K562 (cell line): Measurements from ENCODE around the gene GPR176. TPM values are rescaled to one million over a fixed set of nuclear protein-coding genes. Genes with fewer than 3 reads are reported as not detected.

ENCODE experiments used
- ATAC-seq: fragments of 200-7000 bp; cut with Tn5 transposase; 3 replicates; pipeline ENCODE4 v1.9.1; 2020; ENCODE audit warnings: moderate library complexity
- BruUV-seq: library from RNA; stranded (reverse); fragments of 400-500 nt; replicated peaks from 2 replicates; lab custom pipeline; 2021; lab: Mats Ljungman, UMichigan
- CTCF ChIA-PET: fragments of 300-600 bp; formaldehyde crosslinking; extraction: SDS; loops from one replicate; lab custom pipeline; 2021; ENCODE audit warnings: low intra/inter-chr PET ratio; lab: Yijun Ruan, JAX
- POLR2A ChIA-PET: fragments of 300-600, 350-650 bp; sonication (Branson Sonifier 250); formaldehyde crosslinking; extraction: SDS; loops from one replicate; lab custom pipeline; 2021; ENCODE audit warnings: antibody characterized with exemption, inconsistent platforms; lab: Yijun Ruan, JAX
- DNase-seq, 4 experiments: peaks; one replicate each; pipeline versions ENCODE4 v3.0.0 to v3.0.0-alpha.2; 2011 to 2018; ENCODE audit warnings: low spot score in 3 of 4, mixed read lengths in 3 of 4; ENCODE audit errors: extremely low read depth in 1 of 4
- FAIRE-seq: peaks from 2 replicates; lab custom pipeline; 2011; peaks lifted over from hg19 to GRCh38; lab: Jason Lieb, UNC
- H2AFZ ChIP-seq: 2 replicates; pipeline ENCODE4 v1.6.0; 2011; ENCODE audit warnings: low read depth, low read length, control low read depth, inconsistent platforms
- H3K27ac ChIP-seq: fragments of 200-600 bp; 3 replicates; pipeline ENCODE4 v1.8.0; 2011; ENCODE audit warnings: low read depth, mild to moderate bottlenecking, control low read depth, inconsistent platforms, low read length, moderate library complexity, mixed read lengths; ENCODE audit errors: extremely low read depth
- H3K27me3 ChIP-seq, 2 experiments: fragments of 300-600 bp in 1 of 2; 2 replicates in 1 of 2; 3 replicates in 1 of 2; pipeline versions ENCODE4 v1.6.0 to v1.8.0; 2011; ENCODE audit warnings: inconsistent platforms in 2 of 2, low read length in 2 of 2, mild to moderate bottlenecking in 1 of 2, mixed read lengths in 1 of 2, moderate library complexity in 1 of 2; ENCODE audit not compliant: control insufficient read depth in 2 of 2, insufficient read depth in 2 of 2
- H3K36me3 ChIP-seq: fragments of 300-600 bp; 3 replicates; pipeline ENCODE4 v1.8.0; 2011; ENCODE audit warnings: mild to moderate bottlenecking, low read length, inconsistent platforms; ENCODE audit not compliant: control insufficient read depth, insufficient read depth
- H3K4me1 ChIP-seq, 2 experiments: fragments of 200-600 bp in 1 of 2; replicated peaks in 1 of 2; 2 replicates in 1 of 2; 3 replicates in 1 of 2; pipeline versions ENCODE4 v1.5.1 to v1.8.0; 2011; ENCODE audit warnings: inconsistent platforms in 2 of 2, low read length in 2 of 2, mild to moderate bottlenecking in 1 of 2, mixed read lengths in 1 of 2, moderate library complexity in 1 of 2; ENCODE audit not compliant: control insufficient read depth in 2 of 2, insufficient read depth in 2 of 2
- H3K4me2 ChIP-seq: 2 replicates; pipeline ENCODE4 v1.6.1; 2011; ENCODE audit warnings: low read length, control low read depth, inconsistent platforms, mixed read lengths; ENCODE audit not compliant: insufficient read depth
- H3K4me3 ChIP-seq: fragments of 200-600 bp; sonication (generic), shearing (Covaris generic); 2 replicates; pipeline ENCODE4 v1.5.1; 2016; ENCODE audit warnings: control low read depth, inconsistent platforms
- H3K79me2 ChIP-seq: fragments of 200-600 bp; 3 replicates; pipeline ENCODE4 v1.8.0; 2011; ENCODE audit warnings: low read length, inconsistent platforms; ENCODE audit not compliant: control insufficient read depth, insufficient read depth
- H3K9ac ChIP-seq, 2 experiments: 2 replicates each; pipeline versions ENCODE4 v1.6.0 to v1.6.1; 2011; ENCODE audit warnings: low read depth in 2 of 2, low read length in 2 of 2, control low read depth in 1 of 2, inconsistent platforms in 1 of 2, mild to moderate bottlenecking in 1 of 2, mixed read lengths in 1 of 2; ENCODE audit not compliant: insufficient read depth in 1 of 2
- H3K9me1 ChIP-seq: one replicate; pipeline ENCODE4 v1.6.0; 2011; ENCODE audit warnings: inconsistent platforms, mild to moderate bottlenecking, low read length, moderate library complexity; ENCODE audit not compliant: control insufficient read depth, insufficient read depth
- H3K9me3 ChIP-seq: replicated peaks from 2 replicates; pipeline ENCODE4 v1.5.1; 2011; ENCODE audit warnings: low read depth, low read length, inconsistent platforms; ENCODE audit not compliant: control insufficient read depth, insufficient read depth
- H4K20me1 ChIP-seq: replicated peaks from 2 replicates; pipeline ENCODE4 v1.6.1; 2011; ENCODE audit warnings: low read length, inconsistent platforms, mixed read lengths; ENCODE audit not compliant: control insufficient read depth, insufficient read depth
- WGBS: fragments of 100-300 bp; shearing (Covaris generic); methylation state at CpG from one replicate; pipeline ENCODE4 v1.1.6; 2016; ENCODE audit warnings: low coverage, mixed read lengths; ENCODE audit not compliant: insufficient coverage; ENCODE audit errors: missing lambda C conversion rate; 5-methylcytosine and 5-hydroxymethylcytosine counted together
- in situ Hi-C: fragments of 300-500 bp; cut with MboI; formaldehyde crosslinking; loops from 4 replicates; pipeline ENCODE4 v1.15.0; 2018; ENCODE audit warnings: inconsistent platforms, mixed read lengths
- intact Hi-C: fragments of 100-400 bp; cut with micrococcal nuclease; formaldehyde crosslinking; loops from 2 replicates; pipeline ENCODE4 v1.14.2; 2022
- polyA plus RNA-seq, 8 experiments: library from polyadenylated mRNA; depleted of rRNA in 4 of 8; stranded (reverse) in 5 of 8; unstranded in 3 of 8; fragments of >200 nt; fragmentation: Nextera tagmentation in 2 of 8; fragmentation: Illumina TruSeq in 1 of 8; extraction: Ambion mirVana in 2 of 8; extraction: Trizol in 1 of 8; gene quantifications; 2 replicates each; pipeline versions ENCODE4 v1.2.1 to v1.2.3, GENCODE V29; 2011 to 2014; ENCODE audit warnings: inconsistent platforms in 1 of 8, missing spikeins in 1 of 8
- total RNA-seq, 7 experiments: library from RNA; depleted of rRNA in 6 of 7; stranded (reverse); fragments of >200 nt in 6 of 7; fragmentation: Illumina TruSeq in 2 of 7; extraction: Trizol in 2 of 7; gene quantifications; 2 replicates each; pipeline versions ENCODE4 v1.2.1 to v1.2.3, GENCODE V29; 2011 to 2021; ENCODE audit warnings: low replicate concordance in 1 of 7
- TF ChIP-seq, protein P1 (sequence below), 2 experiments: fragments of 450-650 bp; IDR thresholded peaks; 2 replicates each; pipeline ENCODE4 v1.6.1; 2016
- TF ChIP-seq, protein P2 (sequence below): fragments of 250-450 bp; sonication (Bioruptor Pico); IDR thresholded peaks from 2 replicates; pipeline ENCODE4 v1.4.0; 2020; ENCODE audit warnings: mild to moderate bottlenecking, moderate library complexity, borderline replicate concordance

GPR176 gene
- total and polyA plus RNA-seq, 9 of the 15 experiments (the other 6 are each of a cell fraction or from before 2014, with no cell fraction given), result 0.03 to 1.2 (median 0.76) TPM

GRCh38 chr15:39792025-39792843 lies 127.8 kb downstream of the GPR176 start (continued):
- TF ChIP-seq, protein P1, sequence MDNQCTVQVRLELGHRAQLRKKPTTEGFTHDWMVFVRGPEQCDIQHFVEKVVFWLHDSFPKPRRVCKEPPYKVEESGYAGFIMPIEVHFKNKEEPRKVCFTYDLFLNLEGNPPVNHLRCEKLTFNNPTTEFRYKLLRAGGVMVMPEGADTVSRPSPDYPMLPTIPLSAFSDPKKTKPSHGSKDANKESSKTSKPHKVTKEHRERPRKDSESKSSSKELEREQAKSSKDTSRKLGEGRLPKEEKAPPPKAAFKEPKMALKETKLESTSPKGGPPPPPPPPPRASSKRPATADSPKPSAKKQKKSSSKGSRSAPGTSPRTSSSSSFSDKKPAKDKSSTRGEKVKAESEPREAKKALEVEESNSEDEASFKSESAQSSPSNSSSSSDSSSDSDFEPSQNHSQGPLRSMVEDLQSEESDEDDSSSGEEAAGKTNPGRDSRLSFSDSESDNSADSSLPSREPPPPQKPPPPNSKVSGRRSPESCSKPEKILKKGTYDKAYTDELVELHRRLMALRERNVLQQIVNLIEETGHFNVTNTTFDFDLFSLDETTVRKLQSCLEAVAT (IDR thresholded peaks at IDR 0.05), result no peak

DNA sequence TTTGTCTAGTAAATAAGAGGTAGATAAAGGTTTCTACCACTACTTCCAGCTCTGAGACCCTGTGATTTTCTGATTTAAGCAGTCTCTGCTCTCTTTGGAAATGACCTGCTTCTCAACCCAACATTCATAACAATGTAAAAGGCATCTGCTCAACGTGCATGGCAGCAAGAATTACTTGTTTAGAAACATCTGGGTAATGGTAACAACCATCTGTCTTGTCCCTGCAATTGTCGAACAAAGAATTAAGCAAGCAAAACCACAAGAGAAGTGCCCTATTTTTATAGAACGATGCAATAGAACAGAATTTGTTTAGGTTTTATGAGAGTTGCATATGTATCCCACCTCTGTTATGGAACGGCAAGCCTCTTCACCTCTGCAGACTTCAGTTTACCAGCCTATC lies 130.3 kb downstream of the GPR176 start:
- in situ Hi-C loops, result loop anchor here (5.0 to 25.0 kb wide), 2 partner anchors 133 to 223 kb away; partner anchors contain the start of gene GPR176
- DNase-seq (no peak), FAIRE-seq (no peak)
- Histone ChIP-seq H4K20me1 (no peaks in the 10 kb centered on the region), H3K4me1 (no peaks in the 10 kb centered on the region; a peak in 3 of 5 replicates), H3K36me3 (no peaks in the 10 kb centered on the region), H3K4me3 (no peak overlapping the region), H3K27me3 (no peaks in the 10 kb centered on the region), H3K27ac (no peak overlapping the region)
- 45% methylated on average over 4 of the region's 4 CpGs for WGBS
- CTCF ChIA-PET, result interaction anchor here (4.6 kb wide), 1 partner anchor 485 kb away, joined by 22 read pairs; no protein-coding TSS in a partner anchor
- TF ChIP-seq, protein P2, sequence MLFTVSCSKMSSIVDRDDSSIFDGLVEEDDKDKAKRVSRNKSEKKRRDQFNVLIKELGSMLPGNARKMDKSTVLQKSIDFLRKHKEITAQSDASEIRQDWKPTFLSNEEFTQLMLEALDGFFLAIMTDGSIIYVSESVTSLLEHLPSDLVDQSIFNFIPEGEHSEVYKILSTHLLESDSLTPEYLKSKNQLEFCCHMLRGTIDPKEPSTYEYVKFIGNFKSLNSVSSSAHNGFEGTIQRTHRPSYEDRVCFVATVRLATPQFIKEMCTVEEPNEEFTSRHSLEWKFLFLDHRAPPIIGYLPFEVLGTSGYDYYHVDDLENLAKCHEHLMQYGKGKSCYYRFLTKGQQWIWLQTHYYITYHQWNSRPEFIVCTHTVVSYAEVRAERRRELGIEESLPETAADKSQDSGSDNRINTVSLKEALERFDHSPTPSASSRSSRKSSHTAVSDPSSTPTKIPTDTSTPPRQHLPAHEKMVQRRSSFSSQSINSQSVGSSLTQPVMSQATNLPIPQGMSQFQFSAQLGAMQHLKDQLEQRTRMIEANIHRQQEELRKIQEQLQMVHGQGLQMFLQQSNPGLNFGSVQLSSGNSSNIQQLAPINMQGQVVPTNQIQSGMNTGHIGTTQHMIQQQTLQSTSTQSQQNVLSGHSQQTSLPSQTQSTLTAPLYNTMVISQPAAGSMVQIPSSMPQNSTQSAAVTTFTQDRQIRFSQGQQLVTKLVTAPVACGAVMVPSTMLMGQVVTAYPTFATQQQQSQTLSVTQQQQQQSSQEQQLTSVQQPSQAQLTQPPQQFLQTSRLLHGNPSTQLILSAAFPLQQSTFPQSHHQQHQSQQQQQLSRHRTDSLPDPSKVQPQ (CRISPR knock-in tag), result no peak
- TF ChIP-seq, all 486 proteins: peak for 0
- no peak overlapping the region for H3K4me2 ChIP-seq
- no peak overlapping the region for H3K9ac ChIP-seq
- POLR2A ChIA-PET, result no interaction called here
- no peak overlapping the region for H2AFZ ChIP-seq
- H3K79me2 ChIP-seq, result no peaks in the 10 kb centered on the region
- no peak for ATAC-seq
- no TSS peak for BruUV-seq
- H3K9me3 ChIP-seq, result no peaks in the 10 kb centered on the region
- intact Hi-C loops, result loop anchor here (5.0 kb wide), 4 partner anchors 138 to 483 kb away; no protein-coding TSS in a partner anchor
- H3K9me1 ChIP-seq, result no peaks in the 10 kb centered on the region
